Calu3 (cell line): ENCODE data around the gene GPR68. TPM values are rescaled to one million over a fixed set of nuclear protein-coding genes. Genes with fewer than 3 reads are reported as not detected.

ENCODE experiments used
- BruUV-seq: library from RNA; stranded (reverse); fragments of 400-500 nt; replicated peaks from 2 replicates; lab custom pipeline; 2021; lab: Mats Ljungman, UMichigan
- CTCF ChIA-PET: fragments of 300-600 bp; sonication (Branson Sonifier 250); formaldehyde crosslinking; loops from one replicate; lab custom pipeline; 2022; ENCODE audit warnings: antibody characterized with exemption; lab: Charles Lee
- DNase-seq: peaks from one replicate; pipeline ENCODE4 v3.0.0; 2022
- H3K27ac Mint-ChIP-seq: one replicate; pipeline ENCODE4 v1.8.0; 2022; ENCODE audit warnings: mixed read lengths; ENCODE audit not compliant: unreplicated experiment
- H3K27me3 Mint-ChIP-seq: one replicate; pipeline ENCODE4 v1.8.0; 2022; ENCODE audit warnings: mixed read lengths; ENCODE audit not compliant: unreplicated experiment
- H3K36me3 Mint-ChIP-seq: one replicate; pipeline ENCODE4 v1.8.0; 2022; ENCODE audit warnings: mild to moderate bottlenecking, moderate library complexity, mixed read lengths; ENCODE audit not compliant: insufficient read depth, unreplicated experiment
- H3K4me1 Mint-ChIP-seq: one replicate; pipeline ENCODE4 v1.8.0; 2022; ENCODE audit warnings: mild to moderate bottlenecking, low read depth, mixed read lengths; ENCODE audit not compliant: unreplicated experiment
- H3K4me3 Mint-ChIP-seq: one replicate; pipeline ENCODE4 v1.8.0; 2022; ENCODE audit warnings: mild to moderate bottlenecking, low read depth, moderate library complexity, mixed read lengths; ENCODE audit not compliant: unreplicated experiment
- H3K9me3 Mint-ChIP-seq: one replicate; pipeline ENCODE4 v1.8.0; 2022; ENCODE audit warnings: low read depth, mixed read lengths; ENCODE audit not compliant: unreplicated experiment
- CTCF ChIP-seq: fragments of 200-600 bp; IDR thresholded peaks from one replicate; pipeline ENCODE4 v1.8.0; 2022; ENCODE audit warnings: antibody characterized with exemption; ENCODE audit not compliant: unreplicated experiment
- intact Hi-C: fragments of 100-400 bp; cut with micrococcal nuclease; formaldehyde crosslinking; loops from one replicate; pipeline ENCODE4 v1.10.0; 2022; ENCODE audit not compliant: unreplicated experiment
- total RNA-seq: library from RNA; stranded (reverse); gene quantifications from 2 replicates; pipeline ENCODE4 v1.2.3, GENCODE V29; 2022

Gene GPR68
- total RNA-seq, 1 experiment from 2014 or later: not detected

- peaks cover 2% of the 10 kb centered on the region for H3K9me3 Mint-ChIP-seq
- H3K4me3 Mint-ChIP-seq: no peak overlapping the region
- H3K4me1 Mint-ChIP-seq: no peaks in the 10 kb centered on the region
- peaks cover 4% of the 10 kb centered on the region for H3K36me3 Mint-ChIP-seq
- BruUV-seq: no TSS peak
- no peak for TF ChIP-seq CTCF
- no peak for DNase-seq
- peaks cover 15% of the 10 kb centered on the region for H3K27me3 Mint-ChIP-seq
- intact Hi-C loops: no loop called here
- CTCF ChIA-PET: no interaction called here
- no peak overlapping the region for H3K27ac Mint-ChIP-seq
Measured at GRCh38 chr14:91234791-91235114, 9.8 kb downstream of the GPR68 start.

- peaks cover 4% of the 10 kb centered on the region for H3K36me3 Mint-ChIP-seq
- no peak overlapping the region for H3K4me3 Mint-ChIP-seq
- BruUV-seq: no TSS peak
- intact Hi-C loops: no loop called here
- no peak overlapping the region for H3K27ac Mint-ChIP-seq
- H3K4me1 Mint-ChIP-seq: no peaks in the 10 kb centered on the region
- no peak for DNase-seq
- peaks cover 2% of the 10 kb centered on the region for H3K9me3 Mint-ChIP-seq
- TF ChIP-seq CTCF: no peak
- CTCF ChIA-PET: no interaction called here
- H3K27me3 Mint-ChIP-seq: peaks cover 9% of the 10 kb centered on the region
Measured at GRCh38 chr14:91233936-91234790, 10.3 kb downstream of the GPR68 start.

DNA sequence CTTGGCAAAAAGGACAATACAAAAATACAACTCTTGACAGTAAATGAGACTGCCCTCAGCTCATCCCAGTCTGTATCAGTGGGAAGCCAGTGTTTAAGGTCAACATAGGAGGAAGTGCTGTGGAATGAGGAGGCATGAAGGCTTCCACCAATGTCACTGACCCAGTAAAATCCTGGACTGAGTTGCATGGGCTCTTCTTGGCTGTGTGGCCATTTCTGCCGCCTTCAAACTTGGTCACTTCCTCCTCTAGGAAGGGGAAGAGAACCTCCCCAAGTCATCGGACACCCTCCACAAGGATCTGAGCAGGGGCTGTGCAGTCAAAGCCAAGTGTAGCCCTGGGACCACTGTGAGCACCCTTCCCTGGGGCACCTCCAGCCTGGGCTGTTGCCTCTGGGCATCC lies 11.9 kb downstream of the GPR68 start:
- H3K27me3 Mint-ChIP-seq: no peaks in the 10 kb centered on the region
- CTCF ChIA-PET: no interaction called here
- no peak for DNase-seq
- H3K36me3 Mint-ChIP-seq: peaks cover 4% of the 10 kb centered on the region
- peaks cover 2% of the 10 kb centered on the region for H3K9me3 Mint-ChIP-seq
- no TSS peak for BruUV-seq
- no peak for TF ChIP-seq CTCF
- H3K4me1 Mint-ChIP-seq: no peaks in the 10 kb centered on the region
- intact Hi-C loops: no loop called here
- H3K4me3 Mint-ChIP-seq: no peak overlapping the region
- no peak overlapping the region for H3K27ac Mint-ChIP-seq

DNA sequence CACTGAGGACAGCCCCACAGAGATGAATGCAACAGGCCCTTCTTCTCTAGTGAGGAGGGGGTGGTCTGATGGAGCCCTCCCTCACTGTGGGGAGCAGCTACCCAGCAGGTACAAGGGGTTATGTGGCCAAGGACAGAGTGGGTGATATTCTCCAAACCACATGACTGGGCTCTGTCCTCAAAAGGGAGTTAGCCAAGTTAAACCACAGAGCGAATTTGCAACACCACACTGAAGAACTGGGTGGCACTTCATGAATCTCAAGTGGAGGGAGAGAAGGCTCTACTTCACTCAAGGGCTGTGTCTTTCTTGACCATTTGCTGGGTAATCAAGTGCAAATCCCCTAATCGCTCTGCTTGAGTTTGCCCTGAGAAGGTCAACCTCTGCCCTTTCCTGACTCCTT lies 12.5 kb downstream of the GPR68 start:
- intact Hi-C loops: no loop called here
- Mint-ChIP-seq H3K27me3 (no peaks in the 10 kb centered on the region), H3K9me3 (peaks cover 2% of the 10 kb centered on the region), H3K36me3 (peaks cover 4% of the 10 kb centered on the region), H3K4me3 (no peak overlapping the region), H3K4me1 (no peaks in the 10 kb centered on the region), H3K27ac (no peak overlapping the region)
- TF ChIP-seq CTCF: no peak
- CTCF ChIA-PET: no interaction called here
- BruUV-seq: no TSS peak
- DNase-seq: no peak
